Bone marrow (tissue), 2 donors: ENCODE results near the gene SERTAD1.
"Not testable (repeated sequence)": the region's sequence is repeated elsewhere in the genome, so short reads cannot be mapped to it uniquely, and the experiment has no call there.

ENCODE experiments used
- DNase-seq, 2 donors: peaks; one replicate each; lab custom pipeline; 2025; lab: John Stamatoyannopoulos, UW

SERTAD1 gene

GRCh38 chr19:40452016-40452415, 26.2 kb upstream of the SERTAD1 start:
- DNase-seq = no peak

GRCh38 chr19:40450664-40451063, 24.9 kb upstream of the SERTAD1 start:
- no peak for DNase-seq

GRCh38 chr19:40449506-40449905, 23.7 kb upstream of the SERTAD1 start:
- no peak for DNase-seq

GRCh38 chr19:40446263-40446784, 20.5 kb upstream of the SERTAD1 start:
- DNase-seq = no peak

GRCh38 chr19:40445780-40446262, 20.0 kb upstream of the SERTAD1 start:
- no peak for DNase-seq

GRCh38 chr19:40444825-40445312, 19.1 kb upstream of the SERTAD1 start:
- no peak for DNase-seq

GRCh38 chr19:40444000-40444824, 18.4 kb upstream of the SERTAD1 start, which contains the start of gene SERTAD3:
TSS of gene SERTAD3 (minus strand) at chr19:40444335. CDS start at chr19:40442080, 2,255 bp downstream.
- peak; percentile 95 to 97 for DNase-seq

- peak; percentile 92 to 98 for DNase-seq
Observed at GRCh38 chr19:40443131-40443999, 17.6 kb upstream of the SERTAD1 start.

GRCh38 chr19:40442328-40443130, 16.7 kb upstream of the SERTAD1 start:
- no peak for DNase-seq

- DNase-seq = no peak
Observed at GRCh38 chr19:40441719-40442253, 16.0 kb upstream of the SERTAD1 start.

- no peak for DNase-seq
Observed at GRCh38 chr19:40438284-40438683, 12.5 kb upstream of the SERTAD1 start.

GRCh38 chr19:40433391-40434216, 7.8 kb upstream of the SERTAD1 start:
- peak; percentile 64 to 65 for DNase-seq

- not testable (repeated sequence) for DNase-seq
Observed at GRCh38 chr19:40432760-40433159, 7.0 kb upstream of the SERTAD1 start.

GRCh38 chr19:40431698-40432097, 5.9 kb upstream of the SERTAD1 start:
- no peak for DNase-seq

GRCh38 chr19:40430242-40430641, 4.5 kb upstream of the SERTAD1 start:
- DNase-seq = not testable (repeated sequence)

- DNase-seq = not testable (repeated sequence)
Observed at GRCh38 chr19:40428197-40428596, 2.4 kb upstream of the SERTAD1 start.

GRCh38 chr19:40424637-40425449, 949 bp downstream of the SERTAD1 start:
- no peak for DNase-seq

- no peak for DNase-seq
Observed at GRCh38 chr19:40423938-40424337, 1.9 kb downstream of the SERTAD1 start.
